GM19452 (cell line): ENCODE measurements around the gene UBXN6.

Experiments used
- ATAC-seq: cut with Tn5 transposase; IDR thresholded peaks from one replicate; pipeline ENCODE4 v1.9.1; 2021; ENCODE audit not compliant: unreplicated experiment

Gene UBXN6

GRCh38 chr19:4443188-4443587, 14.4 kb downstream of the UBXN6 start:
- ATAC-seq, result no peak

- ATAC-seq, result no peak
These were observed 14.8 kb downstream of the UBXN6 start for GRCh38 chr19:4442819-4443146.

- ATAC-seq, result no peak
These were observed 15.4 kb downstream of the UBXN6 start for GRCh38 chr19:4441994-4442818.

- ATAC-seq, result no peak
These were observed 18.4 kb downstream of the UBXN6 start for GRCh38 chr19:4439243-4439642.

- ATAC-seq, result no peak
These were observed 20.5 kb downstream of the UBXN6 start for GRCh38 chr19:4437103-4437502.

- ATAC-seq, result no peak
These were observed 21.4 kb downstream of the UBXN6 start for GRCh38 chr19:4436231-4436630.

GRCh38 chr19:4434391-4434790, 23.2 kb downstream of the UBXN6 start:
- ATAC-seq, result no peak

GRCh38 chr19:4432918-4433506, 24.6 kb downstream of the UBXN6 start:
- no peak for ATAC-seq

GRCh38 chr19:4431808-4432674, 25.6 kb downstream of the UBXN6 start:
- ATAC-seq, result no peak

- no peak for ATAC-seq
These were observed 26.3 kb downstream of the UBXN6 start for GRCh38 chr19:4431296-4431695.

GRCh38 chr19:4430760-4431159, 26.8 kb downstream of the UBXN6 start:
- no peak for ATAC-seq

- ATAC-seq, result no peak
These were observed 27.8 kb downstream of the UBXN6 start for GRCh38 chr19:4429771-4430171.

- ATAC-seq, result no peak
These were observed 28.3 kb downstream of the UBXN6 start for GRCh38 chr19:4429256-4429655.

GRCh38 chr19:4428326-4428975, 29.1 kb downstream of the UBXN6 start:
- ATAC-seq, result no peak

GRCh38 chr19:4425537-4425936, 32.1 kb downstream of the UBXN6 start:
- ATAC-seq, result no peak

GRCh38 chr19:4423416-4424126, 34.0 kb downstream of the UBXN6 start:
- ATAC-seq, result no peak

- ATAC-seq, result no peak
These were observed 41.3 kb downstream of the UBXN6 start for GRCh38 chr19:4416268-4416667.

GRCh38 chr19:4415352-4415751, 42.2 kb downstream of the UBXN6 start:
- no peak for ATAC-seq

- no peak for ATAC-seq
These were observed 42.7 kb downstream of the UBXN6 start for GRCh38 chr19:4414800-4415321.

- ATAC-seq, result no peak
These were observed 43.3 kb downstream of the UBXN6 start for GRCh38 chr19:4414144-4414799.
